ENCODE results near the gene ANTXR1. TPM values are rescaled to one million over a fixed set of nuclear protein-coding genes. Genes with fewer than 3 reads are reported as not detected.

Gene ANTXR1
- total RNA-seq, 1 donor from 2014 or later = 81.2 TPM

DNA sequence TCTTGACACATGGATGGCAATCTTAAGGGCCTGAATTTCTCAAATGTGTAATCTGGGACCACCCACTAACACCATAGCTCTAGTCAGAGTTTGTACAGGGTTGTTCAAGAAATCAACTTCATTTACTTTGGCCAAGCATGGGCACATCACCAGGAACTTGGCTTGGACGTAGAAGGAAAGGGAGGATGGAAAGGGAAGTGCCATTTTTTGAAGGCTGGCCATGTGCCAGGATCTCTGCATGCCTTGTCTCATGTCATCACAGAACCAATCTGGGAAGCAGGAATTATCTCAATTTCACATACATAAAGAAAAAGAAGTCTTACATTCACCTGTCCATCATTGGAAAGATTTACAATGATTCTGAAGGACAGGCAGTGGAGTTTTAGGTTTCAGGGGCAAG, 128.1 kb downstream of the ANTXR1 start:
- H3K36me3 ChIP-seq = no peaks in the 10 kb centered on the region
- H3K27me3 ChIP-seq = no peaks in the 10 kb centered on the region
- no peak overlapping the region for H3K4me3 ChIP-seq
- no peaks in the 10 kb centered on the region for H3K4me1 ChIP-seq
- H3K9me3 ChIP-seq = no peaks in the 10 kb centered on the region
- TF ChIP-seq, protein P1, sequence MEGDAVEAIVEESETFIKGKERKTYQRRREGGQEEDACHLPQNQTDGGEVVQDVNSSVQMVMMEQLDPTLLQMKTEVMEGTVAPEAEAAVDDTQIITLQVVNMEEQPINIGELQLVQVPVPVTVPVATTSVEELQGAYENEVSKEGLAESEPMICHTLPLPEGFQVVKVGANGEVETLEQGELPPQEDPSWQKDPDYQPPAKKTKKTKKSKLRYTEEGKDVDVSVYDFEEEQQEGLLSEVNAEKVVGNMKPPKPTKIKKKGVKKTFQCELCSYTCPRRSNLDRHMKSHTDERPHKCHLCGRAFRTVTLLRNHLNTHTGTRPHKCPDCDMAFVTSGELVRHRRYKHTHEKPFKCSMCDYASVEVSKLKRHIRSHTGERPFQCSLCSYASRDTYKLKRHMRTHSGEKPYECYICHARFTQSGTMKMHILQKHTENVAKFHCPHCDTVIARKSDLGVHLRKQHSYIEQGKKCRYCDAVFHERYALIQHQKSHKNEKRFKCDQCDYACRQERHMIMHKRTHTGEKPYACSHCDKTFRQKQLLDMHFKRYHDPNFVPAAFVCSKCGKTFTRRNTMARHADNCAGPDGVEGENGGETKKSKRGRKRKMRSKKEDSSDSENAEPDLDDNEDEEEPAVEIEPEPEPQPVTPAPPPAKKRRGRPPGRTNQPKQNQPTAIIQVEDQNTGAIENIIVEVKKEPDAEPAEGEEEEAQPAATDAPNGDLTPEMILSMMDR (IDR thresholded peaks at IDR 0.05) = no peak
- H3K27ac ChIP-seq = no peak overlapping the region
- DNase-seq = no peak
- intact Hi-C loops (cut with DNase I) = no loop called here
- no peak for ATAC-seq

DNA sequence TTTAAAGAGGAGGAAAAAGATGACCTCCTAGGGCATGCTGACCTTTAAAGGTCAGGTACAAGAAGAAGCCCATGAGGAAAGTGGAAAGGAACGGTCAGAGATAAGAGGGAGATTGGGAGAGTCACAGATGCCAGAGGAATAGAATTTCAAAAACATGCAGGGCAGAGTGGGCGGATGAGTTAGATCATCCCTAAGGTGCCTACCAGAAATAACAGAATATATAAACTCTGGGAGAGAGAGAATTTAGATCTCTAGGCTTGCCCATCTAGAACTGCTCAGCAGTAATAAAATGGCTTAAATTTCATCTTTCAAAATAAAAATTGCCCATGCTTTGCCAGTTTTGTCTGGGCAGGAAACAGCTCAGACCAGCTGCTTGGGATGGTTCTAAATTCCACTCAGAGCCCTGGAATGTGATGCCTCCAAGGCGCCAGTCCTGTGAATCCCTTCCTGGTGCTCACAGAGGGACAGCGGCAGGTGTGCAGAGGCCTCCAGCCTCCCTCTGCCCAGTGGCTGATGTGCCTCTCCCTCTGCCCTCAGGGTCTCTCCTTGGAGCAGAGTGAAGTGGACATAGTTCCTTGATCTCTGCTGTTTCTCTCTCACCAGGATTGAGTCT, 130.9 kb downstream of the ANTXR1 start:
- Histone ChIP-seq H3K9me3 (no peaks in the 10 kb centered on the region), H3K4me3 (no peak overlapping the region), H3K27ac (no peak overlapping the region), H3K27me3 (no peaks in the 10 kb centered on the region), H3K4me1 (no peaks in the 10 kb centered on the region), H3K36me3 (no peaks in the 10 kb centered on the region)
- intact Hi-C loops (cut with DNase I) = no loop called here
- ATAC-seq (no peak), DNase-seq (no peak)
- TF ChIP-seq, protein P1 (IDR thresholded peaks at IDR 0.05) = no peak

DNA sequence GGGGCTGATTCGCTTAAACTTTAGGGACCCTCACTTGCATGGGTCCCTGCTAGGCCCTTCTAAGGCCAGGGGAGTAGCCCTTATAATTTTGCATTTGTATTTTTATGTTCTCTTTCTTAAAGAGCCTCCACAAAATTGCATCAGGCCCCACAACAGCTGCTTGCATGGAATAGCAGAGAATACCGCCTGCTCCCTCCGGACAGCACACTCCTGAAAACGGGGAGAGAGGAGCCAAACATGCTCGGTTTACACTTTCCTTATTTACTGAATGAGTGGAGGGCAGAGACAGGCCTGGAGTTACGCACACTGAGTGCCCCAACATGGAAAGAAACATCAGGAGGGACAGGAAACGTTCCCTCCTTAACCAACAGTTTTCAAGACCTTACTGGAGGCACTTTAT, 132.2 kb downstream of the ANTXR1 start:
- DNase-seq = no peak
- TF ChIP-seq, protein P1 (IDR thresholded peaks at IDR 0.05) = no peak
- ATAC-seq = no peak
- Histone ChIP-seq H3K27me3 (no peaks in the 10 kb centered on the region), H3K36me3 (no peaks in the 10 kb centered on the region), H3K4me3 (no peak overlapping the region), H3K9me3 (no peaks in the 10 kb centered on the region), H3K27ac (no peak overlapping the region), H3K4me1 (no peaks in the 10 kb centered on the region)
- intact Hi-C loops (cut with DNase I) = no loop called here

DNA sequence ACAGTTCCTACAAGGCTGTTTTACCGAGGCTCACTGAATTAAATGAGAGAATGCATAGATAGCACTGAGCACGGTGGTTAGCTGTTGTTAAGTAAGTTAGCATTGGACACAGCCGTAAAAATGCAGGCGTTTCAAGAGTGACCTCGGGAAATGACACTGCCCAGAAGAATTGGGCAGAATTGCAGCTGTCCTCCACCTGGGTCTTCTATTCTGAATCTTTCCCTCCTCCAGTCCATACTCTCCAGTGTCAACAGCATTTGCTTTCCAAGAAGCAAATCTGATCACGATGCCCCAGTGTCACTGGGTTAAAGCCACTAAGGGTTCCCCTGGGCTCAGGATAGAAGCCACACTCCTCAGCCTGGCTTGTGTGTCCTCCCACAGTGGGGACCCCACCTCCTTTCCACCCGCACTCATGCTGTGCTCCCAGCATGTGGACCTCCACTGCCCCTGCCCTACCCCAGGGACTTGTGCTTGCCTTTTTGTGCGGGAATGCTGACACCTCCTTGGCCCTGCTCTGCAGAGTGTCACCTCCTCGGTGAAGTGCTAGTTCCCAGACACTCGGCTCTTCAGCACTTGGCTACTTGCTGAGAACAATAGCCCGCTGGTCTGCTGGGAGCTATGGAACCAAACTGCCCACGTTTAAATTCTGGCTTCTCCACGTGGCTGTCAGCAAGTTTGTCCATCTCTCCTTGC, 135.0 kb downstream of the ANTXR1 start:
- no peak overlapping the region for H3K4me3 ChIP-seq

DNA sequence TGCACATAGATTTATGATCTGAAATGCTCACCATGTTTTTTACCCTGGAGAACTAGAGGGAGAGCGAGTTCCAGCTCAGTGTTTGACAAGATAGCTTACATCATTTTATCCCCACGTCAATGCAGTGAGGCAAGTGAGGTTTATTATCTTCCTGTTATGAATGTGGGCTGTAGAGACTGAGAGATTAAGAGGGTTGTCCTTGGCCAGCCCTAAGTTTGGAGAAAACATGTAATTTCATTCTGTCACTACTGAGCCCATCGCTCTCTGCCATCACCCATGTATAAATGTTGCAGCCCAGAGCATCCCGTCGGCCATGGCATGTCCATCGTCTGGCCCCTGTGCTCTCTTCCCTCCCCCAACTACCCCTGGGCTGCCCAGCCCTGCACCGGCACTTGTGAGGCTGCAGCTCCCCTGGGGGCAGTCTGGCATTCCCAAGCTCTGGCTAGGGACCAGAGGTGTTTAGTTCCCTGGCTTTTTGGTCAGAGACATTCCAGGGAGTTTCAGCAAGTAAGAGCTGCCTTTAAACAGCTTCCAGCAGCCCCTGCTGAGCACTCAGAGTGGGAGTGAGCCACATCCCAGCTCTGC, 136.7 kb downstream of the ANTXR1 start:
- TF ChIP-seq, protein P1 (IDR thresholded peaks at IDR 0.05) = no peak
- no peak for DNase-seq
- no peak overlapping the region for H3K27ac ChIP-seq

More for the DNA sequence above, 135.0 kb downstream of the ANTXR1 start:
- ATAC-seq (no peak), DNase-seq (no peak)
- TF ChIP-seq, protein P1 (IDR thresholded peaks at IDR 0.05) = no peak
- Histone ChIP-seq H3K27ac (no peak overlapping the region), H3K9me3 (no peaks in the 10 kb centered on the region), H3K36me3 (no peaks in the 10 kb centered on the region), H3K27me3 (no peaks in the 10 kb centered on the region), H3K4me1 (peaks cover 3% of the 10 kb centered on the region)
- intact Hi-C loops (cut with DNase I) = no loop called here

More for the DNA sequence above, 136.7 kb downstream of the ANTXR1 start:
- intact Hi-C loops (cut with DNase I) = no loop called here
- ATAC-seq = no peak
- Histone ChIP-seq H3K36me3 (peaks cover 4% of the 10 kb centered on the region), H3K9me3 (no peaks in the 10 kb centered on the region), H3K4me3 (no peak overlapping the region), H3K27me3 (no peaks in the 10 kb centered on the region), H3K4me1 (peaks cover 11% of the 10 kb centered on the region)
